HL-60 (cell line): ENCODE results near the gene PRR13.

Source experiments
- DNase-seq, 2 experiments: peaks; one replicate each; pipeline ENCODE4 v3.0.0-alpha.2; 2010 to 2020; ENCODE audit warnings: low read depth in 1 of 2, low spot score in 1 of 2
- H3K27ac ChIP-seq: fragments of 250-450 bp; sonication (Bioruptor Pico); replicated peaks from 2 replicates; pipeline ENCODE4 v1.5.1; 2020; ENCODE audit warnings: mild to moderate bottlenecking, moderate library complexity
- H3K27me3 ChIP-seq: fragments of 250-450 bp; sonication (Bioruptor Pico); 2 replicates; pipeline ENCODE4 v1.5.1; 2021; ENCODE audit warnings: mild to moderate bottlenecking, moderate library complexity; ENCODE audit not compliant: insufficient read depth, poor library complexity, severe bottlenecking
- H3K4me3 ChIP-seq: replicated peaks from 2 replicates; pipeline ENCODE4 v1.5.1; 2011; ENCODE audit warnings: mild to moderate bottlenecking, control low read depth, low read length; ENCODE audit not compliant: insufficient read depth
- GABPA ChIP-seq: IDR thresholded peaks from 2 replicates; pipeline ENCODE4 v1.6.1; 2012; ENCODE audit warnings: low read depth
- POLR2AphosphoS5 ChIP-seq: IDR thresholded peaks from 2 replicates; pipeline ENCODE4 v1.6.1; 2012; ENCODE audit warnings: low read depth
- REST ChIP-seq: IDR thresholded peaks from 2 replicates; pipeline ENCODE4 v1.6.1; 2012; ENCODE audit warnings: low read depth; ENCODE audit not compliant: insufficient replicate concordance
- SPI1 ChIP-seq: IDR thresholded peaks from 2 replicates; pipeline ENCODE4 v1.6.1; 2012; ENCODE audit warnings: low read depth, mild to moderate bottlenecking, borderline replicate concordance
- TF ChIP-seq, protein P1 (sequence below): IDR thresholded peaks from one replicate; pipeline ENCODE4 v1.5.1; 2011; ENCODE audit warnings: low read length, control low read depth, inconsistent platforms; ENCODE audit not compliant: insufficient read depth

The PRR13 gene

DNA sequence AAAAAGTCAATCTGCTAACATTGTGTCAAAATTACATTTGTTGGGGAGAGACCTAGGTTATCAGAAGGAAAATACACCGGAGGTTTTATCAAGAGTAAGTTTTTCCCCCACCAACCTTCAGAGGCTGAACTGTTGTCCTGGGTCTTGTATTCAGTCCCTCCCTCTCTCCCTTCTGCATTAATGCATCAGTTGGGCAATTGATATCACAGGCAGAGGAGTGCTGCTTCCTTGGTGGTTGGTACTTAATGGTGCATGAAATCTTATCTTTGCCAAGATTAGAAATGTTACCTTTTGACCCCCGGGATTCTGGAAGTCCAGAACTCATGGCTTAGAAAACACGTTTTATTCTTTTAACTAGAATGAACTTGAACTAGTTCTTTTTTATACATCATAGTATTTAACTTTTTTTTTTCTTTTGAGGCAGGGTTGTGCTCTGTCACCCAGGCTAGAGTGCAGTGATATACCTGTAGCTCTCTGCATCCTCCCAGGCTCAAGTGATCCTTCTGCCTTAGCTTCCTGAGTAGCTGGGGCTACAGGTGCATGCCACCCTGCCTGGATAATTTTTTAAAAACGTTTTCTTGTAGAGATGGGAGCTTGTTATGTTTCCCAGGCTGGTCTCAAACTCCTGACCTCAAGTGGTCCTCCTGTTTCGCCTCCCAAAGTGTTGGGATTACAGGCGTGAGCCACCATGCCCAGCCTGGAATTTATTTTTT lies 15.3 kb downstream of the PRR13 start:
- Histone ChIP-seq H3K4me3 (no peak overlapping the region), H3K27ac (no peak overlapping the region), H3K27me3 (no peaks in the 10 kb centered on the region)
- DNase-seq, result no peak
- TF ChIP-seq POLR2AphosphoS5, result peak; percentile 37; the same call in 1 of the 2 replicates
- no peak for TF ChIP-seq SPI1
- TF ChIP-seq, protein P1, sequence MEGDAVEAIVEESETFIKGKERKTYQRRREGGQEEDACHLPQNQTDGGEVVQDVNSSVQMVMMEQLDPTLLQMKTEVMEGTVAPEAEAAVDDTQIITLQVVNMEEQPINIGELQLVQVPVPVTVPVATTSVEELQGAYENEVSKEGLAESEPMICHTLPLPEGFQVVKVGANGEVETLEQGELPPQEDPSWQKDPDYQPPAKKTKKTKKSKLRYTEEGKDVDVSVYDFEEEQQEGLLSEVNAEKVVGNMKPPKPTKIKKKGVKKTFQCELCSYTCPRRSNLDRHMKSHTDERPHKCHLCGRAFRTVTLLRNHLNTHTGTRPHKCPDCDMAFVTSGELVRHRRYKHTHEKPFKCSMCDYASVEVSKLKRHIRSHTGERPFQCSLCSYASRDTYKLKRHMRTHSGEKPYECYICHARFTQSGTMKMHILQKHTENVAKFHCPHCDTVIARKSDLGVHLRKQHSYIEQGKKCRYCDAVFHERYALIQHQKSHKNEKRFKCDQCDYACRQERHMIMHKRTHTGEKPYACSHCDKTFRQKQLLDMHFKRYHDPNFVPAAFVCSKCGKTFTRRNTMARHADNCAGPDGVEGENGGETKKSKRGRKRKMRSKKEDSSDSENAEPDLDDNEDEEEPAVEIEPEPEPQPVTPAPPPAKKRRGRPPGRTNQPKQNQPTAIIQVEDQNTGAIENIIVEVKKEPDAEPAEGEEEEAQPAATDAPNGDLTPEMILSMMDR, result no peak

- TF ChIP-seq, protein P1, result no peak
- TF ChIP-seq SPI1 (no peak), POLR2AphosphoS5 (no peak), REST (no peak), GABPA (no peak)
- Histone ChIP-seq H3K27me3 (no peaks in the 10 kb centered on the region), H3K4me3 (no peak overlapping the region), H3K27ac (no peak overlapping the region)
- no peak for DNase-seq
Observed at GRCh38 chr12:53459097-53459496, 17.6 kb downstream of the PRR13 start.

- no peak for DNase-seq
Observed at GRCh38 chr12:53461059-53461458, 19.5 kb downstream of the PRR13 start.

More at GRCh38 chr12:53461059-53461458, 19.5 kb downstream of the PRR13 start:
- H3K4me3 ChIP-seq, result no peak overlapping the region
- TF ChIP-seq SPI1, result no peak
- TF ChIP-seq GABPA, result no peak
- TF ChIP-seq REST, result no peak
- TF ChIP-seq, protein P1, result no peak
- TF ChIP-seq POLR2AphosphoS5, result no peak
- H3K27ac ChIP-seq, result no peak overlapping the region
- H3K27me3 ChIP-seq, result no peaks in the 10 kb centered on the region
